ENCODE measurements around the gene LRIF1.

DNA sequence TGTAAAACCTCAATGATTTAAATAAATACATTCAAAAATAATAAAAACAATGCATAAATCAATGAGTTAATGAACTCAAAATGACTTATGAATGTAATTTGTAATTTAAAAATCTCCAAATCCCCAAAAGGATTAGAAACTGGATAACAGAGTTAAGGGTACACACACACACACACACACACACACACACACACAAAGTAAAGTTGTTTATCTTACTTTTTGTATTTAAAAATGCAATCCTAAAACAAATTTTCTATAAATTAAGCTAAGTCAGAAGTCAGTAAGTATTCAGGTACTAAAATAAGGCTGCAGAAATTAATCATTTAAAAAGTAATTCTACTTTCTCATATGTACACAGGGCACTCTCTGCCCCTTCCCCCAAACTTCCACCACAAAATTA, 1.8 kb downstream of the LRIF1 start:
- TF ChIP-seq EP300 (IDR thresholded peaks at IDR 0.05), result no peak
- TF ChIP-seq, protein P1, sequence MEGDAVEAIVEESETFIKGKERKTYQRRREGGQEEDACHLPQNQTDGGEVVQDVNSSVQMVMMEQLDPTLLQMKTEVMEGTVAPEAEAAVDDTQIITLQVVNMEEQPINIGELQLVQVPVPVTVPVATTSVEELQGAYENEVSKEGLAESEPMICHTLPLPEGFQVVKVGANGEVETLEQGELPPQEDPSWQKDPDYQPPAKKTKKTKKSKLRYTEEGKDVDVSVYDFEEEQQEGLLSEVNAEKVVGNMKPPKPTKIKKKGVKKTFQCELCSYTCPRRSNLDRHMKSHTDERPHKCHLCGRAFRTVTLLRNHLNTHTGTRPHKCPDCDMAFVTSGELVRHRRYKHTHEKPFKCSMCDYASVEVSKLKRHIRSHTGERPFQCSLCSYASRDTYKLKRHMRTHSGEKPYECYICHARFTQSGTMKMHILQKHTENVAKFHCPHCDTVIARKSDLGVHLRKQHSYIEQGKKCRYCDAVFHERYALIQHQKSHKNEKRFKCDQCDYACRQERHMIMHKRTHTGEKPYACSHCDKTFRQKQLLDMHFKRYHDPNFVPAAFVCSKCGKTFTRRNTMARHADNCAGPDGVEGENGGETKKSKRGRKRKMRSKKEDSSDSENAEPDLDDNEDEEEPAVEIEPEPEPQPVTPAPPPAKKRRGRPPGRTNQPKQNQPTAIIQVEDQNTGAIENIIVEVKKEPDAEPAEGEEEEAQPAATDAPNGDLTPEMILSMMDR (IDR thresholded peaks at IDR 0.05), result no peak
